Measurements from ENCODE around the gene CCDC192. TPM values are rescaled to one million over a fixed set of nuclear protein-coding genes. Genes with fewer than 3 reads are reported as not detected.

Gene CCDC192
- polyA plus RNA-seq, 1 donor from 2014 or later: not detected

GRCh38 chr5:127824126-127824525 lies 120.9 kb downstream of the CCDC192 start:
- Histone ChIP-seq H2AFZ (ENCODE audit: low read depth, low read length) (no peak overlapping the region), H3K9ac (ENCODE audit: low read length) (no peak overlapping the region), H3K27ac (ENCODE audit: low read length) (no peak overlapping the region), H3K79me2 (replicated peaks; ENCODE audit: insufficient read depth, low read length) (no peaks in the 10 kb centered on the region), H3K36me3 (ENCODE audit: insufficient read depth, low read length) (no peaks in the 10 kb centered on the region), H4K20me1 (ENCODE audit: insufficient read depth) (no peaks in the 10 kb centered on the region), H3K9me3 (ENCODE audit: low read length) (no peaks in the 10 kb centered on the region), H3K27me3 (ENCODE audit: insufficient read depth, low read depth, low read length) (no peaks in the 10 kb centered on the region), H3K4me2 (ENCODE audit: low read length) (no peak overlapping the region), H3K9me2 (ENCODE audit: insufficient read depth, low read length) (no peaks in the 10 kb centered on the region), H3F3A (ENCODE audit: insufficient read depth, low read length, poor library complexity, severe bottlenecking) (no peaks in the 10 kb centered on the region), H3K4me3 (ENCODE audit: low read length) (no peak overlapping the region)
- TF ChIP-seq REST (IDR thresholded peaks at IDR 0.05; ENCODE audit: borderline replicate concordance) (no peak), TAF1 (IDR thresholded peaks at IDR 0.05; ENCODE audit: low read depth) (no peak), SMC3 (conservative IDR thresholded peaks at IDR 0.05; ENCODE audit: poor library complexity) (no peak), EZH2 (IDR thresholded peaks at IDR 0.05; ENCODE audit: borderline replicate concordance, insufficient read depth, low read length, poor library complexity, severe bottlenecking) (no peak), MXI1 (conservative IDR thresholded peaks at IDR 0.05; ENCODE audit: poor library complexity, severe bottlenecking) (no peak), POLR2AphosphoS5 (IDR thresholded peaks at IDR 0.05) (no peak), RAD21 (conservative IDR thresholded peaks at IDR 0.05) (no peak), EP300 (conservative IDR thresholded peaks at IDR 0.05; ENCODE audit: poor library complexity, severe bottlenecking) (no peak), CTCF (IDR thresholded peaks at IDR 0.05; ENCODE audit: poor library complexity, severe bottlenecking) (no peak)

GRCh38 chr5:127826011-127826410 lies 122.8 kb downstream of the CCDC192 start:
- Histone ChIP-seq H3K79me2 (replicated peaks; ENCODE audit: insufficient read depth, low read length) (no peaks in the 10 kb centered on the region), H3K9me3 (ENCODE audit: low read length) (no peaks in the 10 kb centered on the region), H3K27me3 (ENCODE audit: insufficient read depth, low read depth, low read length) (no peaks in the 10 kb centered on the region), H3K9ac (ENCODE audit: low read length) (no peak overlapping the region), H3K36me3 (ENCODE audit: insufficient read depth, low read length) (no peaks in the 10 kb centered on the region), H3K4me3 (ENCODE audit: low read length) (no peak overlapping the region), H4K20me1 (ENCODE audit: insufficient read depth) (no peaks in the 10 kb centered on the region), H3F3A (ENCODE audit: insufficient read depth, low read length, poor library complexity, severe bottlenecking) (no peaks in the 10 kb centered on the region), H2AFZ (ENCODE audit: low read depth, low read length) (no peak overlapping the region), H3K9me2 (ENCODE audit: insufficient read depth, low read length) (no peaks in the 10 kb centered on the region), H3K4me2 (ENCODE audit: low read length) (no peak overlapping the region), H3K27ac (ENCODE audit: low read length) (no peak overlapping the region)
- TF ChIP-seq SMC3 (conservative IDR thresholded peaks at IDR 0.05; ENCODE audit: poor library complexity) (no peak), EZH2 (IDR thresholded peaks at IDR 0.05; ENCODE audit: borderline replicate concordance, insufficient read depth, low read length, poor library complexity, severe bottlenecking) (no peak), CTCF (IDR thresholded peaks at IDR 0.05; ENCODE audit: poor library complexity, severe bottlenecking) (no peak), POLR2AphosphoS5 (IDR thresholded peaks at IDR 0.05) (no peak), TAF1 (IDR thresholded peaks at IDR 0.05; ENCODE audit: low read depth) (no peak), MXI1 (conservative IDR thresholded peaks at IDR 0.05; ENCODE audit: poor library complexity, severe bottlenecking) (no peak), RAD21 (conservative IDR thresholded peaks at IDR 0.05) (no peak), EP300 (conservative IDR thresholded peaks at IDR 0.05; ENCODE audit: poor library complexity, severe bottlenecking) (no peak), REST (IDR thresholded peaks at IDR 0.05; ENCODE audit: borderline replicate concordance) (no peak)

Measured in neural cell (in vitro differentiated cells).